GM18909 (cell line): ENCODE results near the gene DHTKD1.
A peak's percentile ranks its signal among the peaks of the same experiment; 100 is the strongest.
"Not testable (repeated sequence)": the region's sequence is repeated elsewhere in the genome, so short reads cannot be mapped to it uniquely, and the experiment has no call there.

Source experiments
- ATAC-seq: cut with Tn5 transposase; IDR thresholded peaks from one replicate; pipeline ENCODE4 v1.9.1; 2021; ENCODE audit warnings: mild to moderate bottlenecking; ENCODE audit not compliant: unreplicated experiment, poor library complexity

The DHTKD1 gene

DNA sequence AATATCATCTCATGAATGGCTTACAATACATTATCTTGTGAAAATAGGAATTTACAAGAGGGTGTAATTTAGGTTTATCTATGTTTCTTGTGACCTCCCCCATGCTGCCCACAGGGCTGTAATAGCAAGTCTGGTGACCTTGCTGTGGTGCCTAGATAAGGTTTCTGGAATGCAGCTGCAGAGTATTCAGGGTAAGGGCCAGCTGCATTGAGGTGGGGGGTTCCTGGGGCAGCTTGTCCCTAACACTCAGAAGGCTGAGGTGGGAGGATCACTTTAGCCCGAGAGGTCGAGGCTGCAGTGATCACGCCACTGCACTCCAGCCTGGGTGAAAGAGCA, 5.3 kb upstream of the DHTKD1 start:
- no peak for ATAC-seq

GRCh38 chr10:12067336-12067735, 1.4 kb upstream of the DHTKD1 start:
- no peak for ATAC-seq

DNA sequence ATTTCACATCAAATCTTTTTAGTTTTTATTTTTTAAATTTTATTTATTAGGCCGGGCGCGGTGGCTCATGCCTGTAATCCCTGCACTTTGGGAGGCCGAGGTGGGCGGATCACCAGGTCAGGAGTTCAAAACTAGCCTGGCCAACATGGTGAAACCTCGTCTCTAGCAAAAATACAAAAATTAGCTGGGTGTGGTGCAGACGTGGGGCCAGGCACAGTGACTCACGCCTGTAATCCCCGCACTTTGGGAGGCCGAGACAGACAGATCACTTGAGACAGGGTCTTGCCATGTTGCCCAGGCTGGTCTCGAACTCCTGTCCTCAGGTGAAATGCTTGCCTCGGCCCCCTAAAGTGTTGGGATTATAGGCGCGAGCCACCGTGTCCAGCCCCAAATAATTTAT, 2.7 kb downstream of the DHTKD1 start:
- ATAC-seq, result not testable (repeated sequence)

DNA sequence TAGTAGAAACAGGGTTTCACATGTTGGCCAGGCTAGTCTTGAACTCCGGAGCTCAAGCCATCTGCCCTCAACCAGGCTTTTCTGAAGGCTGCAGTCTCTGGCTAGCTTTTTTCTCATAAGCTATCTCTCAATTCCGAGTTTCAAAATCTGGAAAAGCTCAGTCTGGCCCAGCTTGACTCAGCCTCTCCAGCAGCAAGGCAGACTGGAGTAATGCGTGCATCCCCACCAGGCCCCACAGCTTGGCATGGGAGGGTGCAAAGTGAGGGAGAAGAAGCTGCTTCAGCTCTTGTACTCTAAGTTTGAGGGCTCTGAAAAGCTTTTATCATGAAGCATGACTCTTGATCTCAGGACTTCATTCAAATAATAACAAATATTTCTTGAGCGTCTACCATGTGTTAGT, 4.8 kb downstream of the DHTKD1 start:
- no peak for ATAC-seq

DNA sequence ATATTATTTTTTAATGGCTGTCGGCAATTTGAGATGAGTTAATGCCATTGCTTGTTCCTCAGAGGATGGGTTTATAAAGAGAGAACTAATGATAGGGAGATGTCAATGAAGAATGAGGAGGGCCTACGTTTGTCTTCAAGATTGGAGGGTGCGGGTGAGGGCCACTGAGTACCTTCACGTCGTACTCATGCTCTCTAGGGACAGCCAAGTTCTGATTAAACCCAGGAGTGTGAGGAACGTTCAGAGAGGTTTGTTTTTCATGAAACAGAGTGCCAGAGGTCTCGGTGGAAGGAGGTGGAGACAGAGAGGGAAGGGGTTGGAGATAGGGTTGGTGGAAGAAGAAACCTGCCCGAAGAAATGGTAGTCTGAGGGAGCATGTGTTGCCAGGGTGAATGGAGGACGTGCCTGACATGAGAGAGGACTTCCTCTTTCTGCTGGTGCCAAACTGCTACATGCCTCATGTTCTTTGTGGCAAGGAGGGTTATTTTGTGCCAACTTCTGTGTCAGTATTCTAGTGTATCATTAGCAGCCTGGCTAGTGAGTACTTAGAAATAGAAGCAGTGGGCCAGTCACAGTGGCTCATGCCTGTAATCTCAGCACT, 8.9 kb downstream of the DHTKD1 start:
- ATAC-seq, result no peak

DNA sequence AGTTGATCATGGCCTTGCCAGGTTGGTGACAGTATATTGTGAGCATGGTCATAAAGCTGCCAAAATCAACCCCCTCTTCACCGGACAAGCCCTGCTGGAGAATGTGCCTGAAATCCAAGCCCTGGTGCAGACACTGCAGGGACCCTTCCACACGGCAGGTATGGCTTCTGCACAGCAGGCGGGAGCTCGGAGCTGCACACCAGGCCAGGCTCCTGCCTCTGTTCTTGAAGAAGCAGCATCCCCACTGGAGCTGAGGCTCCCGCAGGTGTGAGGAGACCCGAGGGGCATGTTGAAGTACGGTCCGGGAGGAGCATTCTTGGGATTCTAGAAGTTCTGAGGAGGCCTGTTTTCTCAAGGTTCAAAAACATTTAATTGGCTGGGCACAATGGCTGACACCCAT, 12.7 kb downstream of the DHTKD1 start:
- no peak for ATAC-seq

DNA sequence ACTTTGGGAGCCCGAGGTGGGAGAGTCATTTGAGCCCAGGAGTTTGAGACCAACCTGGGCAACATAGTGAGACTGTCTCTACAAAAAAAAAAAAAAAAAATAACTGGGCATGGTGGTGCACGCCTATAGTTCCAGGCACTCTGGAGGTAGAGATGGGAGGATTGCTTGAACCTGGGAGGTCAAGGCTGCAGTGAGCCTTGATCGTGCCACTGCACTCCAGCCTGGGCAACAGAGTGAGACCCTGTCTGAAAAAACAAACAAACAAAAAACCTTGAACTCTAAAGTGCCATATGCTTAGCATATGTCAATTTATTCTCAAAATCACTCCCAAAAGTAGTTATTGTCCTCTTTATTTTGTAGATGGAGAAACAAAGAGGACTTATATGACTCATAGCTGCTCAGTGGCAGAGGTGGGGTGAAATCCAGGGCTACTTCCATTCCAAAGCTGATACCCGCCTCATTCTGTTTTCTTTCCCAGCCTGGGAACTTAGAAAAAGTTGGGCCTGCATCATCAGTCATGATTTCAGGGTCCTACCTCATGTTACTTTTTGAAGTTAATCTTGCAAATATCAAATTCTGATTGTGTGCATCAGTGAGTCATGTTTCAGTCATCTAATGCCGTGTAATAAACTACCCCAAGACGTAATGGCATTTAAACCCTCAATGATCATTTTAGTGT, 13.3 kb downstream of the DHTKD1 start:
- ATAC-seq, result no peak

DNA sequence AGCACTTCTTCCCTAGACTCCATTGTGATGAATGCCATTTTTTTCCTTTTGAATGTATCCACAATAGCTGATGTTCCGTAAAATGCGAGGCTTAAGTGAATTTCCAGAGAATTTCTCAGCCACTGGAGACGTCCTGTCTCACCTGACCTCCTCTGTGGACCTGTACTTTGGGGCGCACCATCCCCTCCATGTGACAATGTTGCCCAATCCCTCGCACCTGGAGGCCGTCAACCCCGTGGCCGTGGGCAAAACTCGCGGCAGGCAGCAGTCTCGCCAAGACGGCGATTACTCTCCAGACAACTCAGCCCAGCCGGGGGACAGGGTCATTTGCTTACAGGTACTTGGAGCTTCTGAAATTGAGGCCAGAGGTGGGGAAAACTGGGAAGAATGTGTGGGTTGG, 20.2 kb downstream of the DHTKD1 start:
- ATAC-seq, result no peak

DNA sequence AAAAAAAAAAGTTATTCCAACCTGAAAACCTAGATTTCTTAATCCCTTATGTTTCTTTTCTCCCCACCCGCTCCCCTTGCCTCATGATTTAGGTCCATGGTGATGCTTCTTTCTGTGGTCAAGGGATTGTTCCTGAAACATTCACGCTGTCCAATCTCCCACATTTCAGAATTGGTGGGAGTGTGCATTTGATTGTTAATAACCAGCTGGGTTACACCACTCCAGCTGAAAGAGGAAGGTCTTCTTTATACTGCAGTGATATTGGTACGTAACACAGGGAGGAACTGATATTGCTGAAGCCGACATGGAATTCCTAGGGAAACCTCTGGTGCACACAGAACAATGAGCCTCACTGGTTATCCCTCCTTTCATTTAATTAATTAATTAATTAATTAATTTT, 22.7 kb downstream of the DHTKD1 start:
- ATAC-seq, result no peak

DNA sequence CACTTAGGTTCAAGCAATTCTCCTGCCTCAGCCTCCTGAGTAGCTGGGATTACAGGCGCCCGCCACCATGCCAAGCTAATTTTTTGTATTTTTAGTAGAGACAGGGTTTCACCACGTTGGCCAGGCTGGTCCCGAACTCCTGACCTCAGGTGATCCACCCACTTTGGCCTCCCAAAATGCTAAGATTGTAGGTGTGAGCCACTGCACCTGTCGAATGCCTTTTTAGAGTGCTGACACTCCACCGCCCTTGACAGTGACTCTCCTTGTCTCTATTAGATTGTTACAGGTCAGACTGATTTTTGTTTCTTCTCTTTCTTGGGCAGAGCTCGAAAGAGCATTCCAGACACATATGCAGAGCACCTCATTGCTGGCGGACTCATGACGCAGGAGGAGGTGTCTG, 28.6 kb downstream of the DHTKD1 start:
- not testable (repeated sequence) for ATAC-seq

DNA sequence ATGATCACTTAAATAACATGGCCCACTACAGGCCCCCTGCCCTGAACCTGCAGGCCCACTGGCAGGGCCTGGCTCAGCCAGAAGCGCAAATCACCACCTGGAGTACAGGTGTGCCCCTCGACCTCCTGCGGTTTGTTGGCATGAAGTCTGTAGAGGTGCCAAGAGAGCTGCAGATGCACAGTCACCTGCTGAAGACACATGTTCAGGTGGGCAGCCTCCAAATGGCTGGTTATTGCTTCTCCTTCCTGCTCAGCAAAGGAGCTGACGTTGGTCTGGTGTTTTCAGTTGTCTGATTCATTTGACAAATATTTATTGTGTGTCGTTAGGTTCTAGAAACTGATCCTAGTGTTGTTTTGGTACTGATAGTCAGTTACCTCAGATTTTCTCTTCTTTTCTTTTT, 29.0 kb downstream of the DHTKD1 start:
- ATAC-seq, result no peak

DNA sequence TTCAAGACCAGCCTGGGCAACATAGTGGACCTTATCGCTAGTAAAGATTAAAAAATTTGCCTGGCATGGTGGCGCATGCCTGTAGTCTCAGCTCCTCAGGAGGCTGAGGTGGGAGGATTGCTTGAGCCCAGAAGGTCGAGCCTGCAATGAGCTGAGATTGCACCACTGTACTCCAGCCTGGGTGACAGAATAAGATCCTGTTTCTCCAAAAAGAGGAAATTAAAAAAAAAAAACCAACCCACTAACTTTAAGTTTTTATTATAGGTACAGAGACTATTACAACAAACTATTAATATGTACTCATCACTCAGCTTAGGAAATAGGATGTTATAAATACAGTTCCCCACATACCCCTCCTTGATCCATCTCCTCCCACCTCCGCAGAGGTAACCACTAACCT, 30.2 kb downstream of the DHTKD1 start:
- ATAC-seq, result no peak

DNA sequence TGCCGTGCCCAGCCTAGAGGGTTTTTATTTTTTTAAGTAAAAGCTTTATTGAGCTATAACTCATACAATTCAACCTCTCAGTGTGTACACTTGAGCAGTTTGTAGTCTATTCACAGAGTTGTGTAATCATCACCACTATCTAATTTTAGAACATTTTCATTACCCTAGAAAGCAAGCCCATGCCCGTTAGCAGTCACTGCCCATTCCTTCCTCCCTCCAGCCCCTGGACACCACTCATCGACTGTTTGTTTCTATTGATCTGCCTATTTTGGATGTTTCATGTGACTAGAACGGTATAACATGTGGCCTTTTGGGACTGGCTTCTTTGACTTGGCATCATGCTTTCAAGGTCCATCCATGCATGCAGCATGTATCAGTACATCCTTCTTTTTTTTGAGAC, 35.0 kb downstream of the DHTKD1 start:
- no peak for ATAC-seq

GRCh38 chr10:12107781-12108180, 39.0 kb downstream of the DHTKD1 start:
- ATAC-seq, result no peak

DNA sequence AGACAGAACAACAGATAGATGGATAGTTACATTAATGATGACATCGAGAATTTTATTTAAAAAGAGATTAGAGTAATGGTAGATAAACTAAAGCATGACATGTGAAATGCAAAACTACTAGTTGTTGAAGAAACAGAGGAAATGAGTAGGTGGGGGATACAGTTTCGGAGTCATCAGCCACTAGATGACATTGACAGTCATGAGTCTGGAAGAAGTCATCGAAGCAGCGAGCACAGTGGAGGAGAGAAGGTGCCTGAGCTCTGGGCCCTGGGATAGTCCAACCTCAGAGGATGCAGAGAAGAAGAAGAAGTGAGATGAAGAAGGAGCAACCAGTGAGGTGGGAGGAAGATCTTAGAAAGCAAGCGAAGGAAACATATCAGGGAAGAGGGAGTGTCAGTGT, 40.5 kb downstream of the DHTKD1 start:
- ATAC-seq, result no peak

DNA sequence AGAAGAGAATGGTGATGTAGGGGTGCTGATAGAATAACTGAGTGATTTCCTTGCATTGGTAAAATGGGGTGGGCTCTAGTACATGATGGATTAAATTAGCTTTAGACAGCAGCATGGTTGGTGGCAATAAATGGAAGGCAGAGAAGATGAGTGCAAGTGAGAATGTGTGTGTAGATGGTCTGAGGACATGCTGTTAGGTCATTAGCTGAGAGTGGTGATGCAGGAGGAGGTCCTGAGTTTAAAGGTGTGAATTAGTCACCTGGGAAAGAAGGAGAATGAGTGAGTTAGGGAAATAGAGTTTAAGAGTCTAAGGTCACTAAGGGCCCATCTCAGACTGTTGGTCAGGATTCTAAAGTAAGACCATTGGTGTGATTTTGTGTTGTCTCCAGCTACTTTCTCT, 42.8 kb downstream of the DHTKD1 start:
- no peak for ATAC-seq

DNA sequence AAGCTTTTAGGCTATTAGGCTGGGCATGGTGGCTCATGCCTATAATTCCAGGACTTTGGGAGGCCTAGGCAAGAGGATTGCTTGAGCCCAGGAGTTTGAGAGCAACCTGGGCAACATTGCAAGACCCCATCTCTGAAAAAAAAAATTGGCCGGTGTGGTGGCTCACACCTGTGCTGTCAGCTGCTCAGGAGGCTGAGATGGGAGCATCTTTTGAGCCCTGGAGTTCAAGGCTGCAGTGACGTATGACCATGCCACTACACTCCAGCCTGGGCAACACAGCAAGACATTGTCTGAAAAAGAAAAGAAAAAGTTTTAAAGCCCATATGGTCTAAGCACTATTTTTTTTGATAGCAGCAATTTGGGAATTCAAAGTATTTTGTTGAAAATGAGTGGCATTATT, 44.9 kb downstream of the DHTKD1 start:
- no peak for ATAC-seq

DNA sequence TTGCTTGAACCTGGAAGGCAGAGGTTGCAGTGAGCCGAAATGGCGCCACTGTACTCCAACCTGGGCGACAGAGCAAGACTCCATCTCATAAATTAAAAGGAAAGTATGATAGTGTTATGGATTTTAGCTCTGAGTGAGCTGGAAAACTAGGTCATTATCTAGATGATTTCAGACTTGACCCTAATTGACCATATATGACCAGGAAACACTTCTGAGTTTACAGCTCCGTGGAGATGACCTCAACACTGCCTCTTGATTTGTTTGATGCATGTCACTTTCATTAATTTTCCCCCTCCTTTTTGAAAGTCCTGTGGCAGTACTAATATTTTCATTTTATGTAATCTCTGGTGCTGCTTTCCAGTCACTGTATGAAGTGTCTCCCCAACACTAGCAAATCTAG, 52.9 kb downstream of the DHTKD1 start:
- no peak for ATAC-seq

GRCh38 chr10:12129222-12130111, 60.7 kb downstream of the DHTKD1 start, which contains the start of gene SEC61A2:
Gene SEC61A2 (plus strand): TSS chr10:12129677. CDS start chr10:12129788, 111 bp downstream.
- ATAC-seq, result peak; percentile 93

GRCh38 chr10:12130237-12130872, 61.6 kb downstream of the DHTKD1 start:
- peak; percentile 53 for ATAC-seq

DNA sequence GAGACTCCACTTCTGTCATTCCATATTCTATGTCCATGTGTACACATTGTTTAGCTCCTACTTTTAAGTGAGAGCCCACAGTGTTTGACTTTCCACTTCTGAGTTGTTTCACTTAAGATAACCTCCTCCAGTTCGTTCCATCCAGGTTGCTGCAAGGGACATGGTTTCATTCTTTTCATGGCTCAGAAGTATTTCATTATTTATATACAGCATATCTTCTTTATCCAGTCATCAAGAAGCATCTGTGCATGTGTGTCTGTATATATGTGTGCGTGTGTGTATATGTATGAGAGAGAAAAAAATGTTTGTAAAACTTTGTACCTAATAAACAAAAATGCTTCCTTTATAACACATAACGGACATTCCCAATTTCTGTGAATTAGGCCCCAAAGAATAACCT, 66.9 kb downstream of the DHTKD1 start:
- ATAC-seq, result no peak
